Tibial artery (tissue), 4 donors: ENCODE results near the gene CRHR2.
"Not testable (repeated sequence)": the region's sequence is repeated elsewhere in the genome, so short reads cannot be mapped to it uniquely, and the experiment has no call there.

Source experiments
- DNase-seq, 2 donors: peaks; one replicate each; pipeline ENCODE4 v3.0.0-alpha.2; 2019
- H3K27ac ChIP-seq, 2 donors: fragments of 200-600 bp; sonication (generic) in 1 of 2; 1 replicate in 1 of 2; 2 replicates in 1 of 2; pipeline ENCODE4 v1.5.1; 2018 to 2019; ENCODE audit warnings: mild to moderate bottlenecking in 1 of 2
- H3K27me3 ChIP-seq, 2 donors: fragments of 200-600 bp; sonication (generic) in 1 of 2; one replicate each; pipeline versions ENCODE4 v1.5.1 to v1.6.0; 2016 to 2019
- H3K36me3 ChIP-seq, 3 donors: fragments of 200-600 bp; sonication (generic) in 2 of 3; one replicate each; pipeline ENCODE4 v1.5.1; 2016 to 2019; ENCODE audit warnings: mild to moderate bottlenecking in 2 of 3
- H3K4me1 ChIP-seq, 4 donors: fragments of 200-600 bp; sonication (generic) in 2 of 4; 1 replicate in 3 of 4; 2 replicates in 1 of 4; pipeline ENCODE4 v1.5.1; 2016 to 2019
- H3K4me3 ChIP-seq, 2 donors: fragments of 200-600 bp; sonication (generic) in 1 of 2; 1 replicate in 1 of 2; 2 replicates in 1 of 2; pipeline ENCODE4 v1.5.1; 2018 to 2019; ENCODE audit warnings: mild to moderate bottlenecking in 2 of 2
- H3K9me3 ChIP-seq, 3 donors: fragments of 200-600 bp; sonication (generic) in 1 of 3; one replicate each; pipeline ENCODE4 v1.5.1; 2016 to 2019
- intact Hi-C: fragments of 100-400 bp; cut with DNase I; formaldehyde crosslinking; loops from one replicate; pipeline ENCODE4 v1.15.0; 2023; ENCODE audit warnings: low total_unique reads
- TF ChIP-seq, protein P1 (sequence below), 2 experiments: fragments of 200-600 bp in 1 of 2; fragments of 450-650 bp in 1 of 2; IDR thresholded peaks; one replicate each; pipeline ENCODE4 v1.5.1; 2017 to 2019; ENCODE audit warnings: antibody characterized with exemption in 2 of 2, mild to moderate bottlenecking in 1 of 2, moderate library complexity in 1 of 2

CRHR2 gene

GRCh38 chr7:30722187-30722586 lies 39.9 kb upstream of the CRHR2 start:
- Histone ChIP-seq H3K27ac (no peak overlapping the region), H3K27me3 (peaks cover 0 to 8% of the 10 kb centered on the region in 2 donors), H3K36me3 (no peaks in the 10 kb centered on the region), H3K9me3 (peaks cover 0 to 3% (median 0%) of the 10 kb centered on the region in 3 donors), H3K4me3 (no peak overlapping the region), H3K4me1 (no peaks in the 10 kb centered on the region)
- intact Hi-C loops, result no loop called here
- TF ChIP-seq, protein P1, sequence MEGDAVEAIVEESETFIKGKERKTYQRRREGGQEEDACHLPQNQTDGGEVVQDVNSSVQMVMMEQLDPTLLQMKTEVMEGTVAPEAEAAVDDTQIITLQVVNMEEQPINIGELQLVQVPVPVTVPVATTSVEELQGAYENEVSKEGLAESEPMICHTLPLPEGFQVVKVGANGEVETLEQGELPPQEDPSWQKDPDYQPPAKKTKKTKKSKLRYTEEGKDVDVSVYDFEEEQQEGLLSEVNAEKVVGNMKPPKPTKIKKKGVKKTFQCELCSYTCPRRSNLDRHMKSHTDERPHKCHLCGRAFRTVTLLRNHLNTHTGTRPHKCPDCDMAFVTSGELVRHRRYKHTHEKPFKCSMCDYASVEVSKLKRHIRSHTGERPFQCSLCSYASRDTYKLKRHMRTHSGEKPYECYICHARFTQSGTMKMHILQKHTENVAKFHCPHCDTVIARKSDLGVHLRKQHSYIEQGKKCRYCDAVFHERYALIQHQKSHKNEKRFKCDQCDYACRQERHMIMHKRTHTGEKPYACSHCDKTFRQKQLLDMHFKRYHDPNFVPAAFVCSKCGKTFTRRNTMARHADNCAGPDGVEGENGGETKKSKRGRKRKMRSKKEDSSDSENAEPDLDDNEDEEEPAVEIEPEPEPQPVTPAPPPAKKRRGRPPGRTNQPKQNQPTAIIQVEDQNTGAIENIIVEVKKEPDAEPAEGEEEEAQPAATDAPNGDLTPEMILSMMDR (IDR thresholded peaks at IDR 0.05), result no peak
- DNase-seq, result no peak

DNA sequence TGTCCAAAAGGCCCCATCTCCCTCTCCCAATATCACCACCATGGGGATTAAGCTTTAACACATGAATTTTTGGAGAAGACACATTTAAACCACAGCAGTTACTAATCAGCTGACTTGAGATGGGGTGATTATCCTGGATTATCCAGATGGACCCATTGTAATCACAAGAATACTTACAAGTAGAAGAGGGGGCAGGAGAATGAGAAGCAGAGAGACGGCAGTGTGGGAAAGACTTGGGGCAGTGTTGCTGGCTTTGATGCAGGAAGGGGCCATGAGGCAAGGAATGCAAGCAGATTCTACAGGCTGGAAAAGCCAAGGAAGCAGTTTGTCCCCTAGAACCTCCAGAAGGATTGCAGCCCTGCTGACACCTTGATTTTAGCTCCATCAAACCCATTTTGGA lies 39.0 kb upstream of the CRHR2 start:
- no peaks in the 10 kb centered on the region for H3K4me1 ChIP-seq
- intact Hi-C loops, result no loop called here
- TF ChIP-seq, protein P1 (IDR thresholded peaks at IDR 0.05), result no peak
- no peak for DNase-seq
- peaks cover 0 to 8% of the 10 kb centered on the region in 2 donors for H3K27me3 ChIP-seq
- H3K27ac ChIP-seq, result no peak overlapping the region
- peaks cover 0 to 3% (median 0%) of the 10 kb centered on the region in 3 donors for H3K9me3 ChIP-seq
- no peak overlapping the region for H3K4me3 ChIP-seq
- no peaks in the 10 kb centered on the region for H3K36me3 ChIP-seq

- DNase-seq, H3K27me3 ChIP-seq, H3K36me3 ChIP-seq, intact Hi-C loops, H3K27ac ChIP-seq, H3K9me3 ChIP-seq, H3K4me1 ChIP-seq, H3K4me3 ChIP-seq: not testable (repeated sequence)
These were observed 37.2 kb upstream of the CRHR2 start for GRCh38 chr7:30719434-30719833.

DNA sequence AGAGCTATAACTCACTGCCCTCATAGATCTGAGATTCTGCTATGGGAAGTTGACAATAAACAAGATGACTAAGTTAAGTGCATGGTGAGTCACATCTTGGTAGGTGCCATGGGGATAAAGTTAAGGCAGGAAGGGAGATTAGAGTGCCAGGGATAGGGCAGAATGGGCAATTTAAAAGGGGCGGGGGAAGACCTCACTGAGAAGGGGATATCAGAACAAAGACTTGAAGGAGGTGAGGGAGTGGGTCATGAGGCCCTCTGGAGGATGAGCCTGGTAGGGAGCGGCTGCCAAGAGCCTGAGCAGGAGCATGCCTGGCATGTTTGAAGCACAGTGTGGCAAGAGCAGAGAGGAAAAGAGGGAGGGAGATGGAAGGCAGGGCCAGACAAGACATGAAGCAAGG lies 34.9 kb upstream of the CRHR2 start:
- no peak overlapping the region for H3K4me3 ChIP-seq
- no peaks in the 10 kb centered on the region for H3K4me1 ChIP-seq
- no peak for DNase-seq
- intact Hi-C loops, result no loop called here
- no peaks in the 10 kb centered on the region for H3K36me3 ChIP-seq
- no peaks in the 10 kb centered on the region for H3K27me3 ChIP-seq
- H3K9me3 ChIP-seq, result peaks cover 0 to 3% (median 0%) of the 10 kb centered on the region in 3 donors
- H3K27ac ChIP-seq, result no peak overlapping the region
- TF ChIP-seq, protein P1 (IDR thresholded peaks at IDR 0.05), result no peak

DNA sequence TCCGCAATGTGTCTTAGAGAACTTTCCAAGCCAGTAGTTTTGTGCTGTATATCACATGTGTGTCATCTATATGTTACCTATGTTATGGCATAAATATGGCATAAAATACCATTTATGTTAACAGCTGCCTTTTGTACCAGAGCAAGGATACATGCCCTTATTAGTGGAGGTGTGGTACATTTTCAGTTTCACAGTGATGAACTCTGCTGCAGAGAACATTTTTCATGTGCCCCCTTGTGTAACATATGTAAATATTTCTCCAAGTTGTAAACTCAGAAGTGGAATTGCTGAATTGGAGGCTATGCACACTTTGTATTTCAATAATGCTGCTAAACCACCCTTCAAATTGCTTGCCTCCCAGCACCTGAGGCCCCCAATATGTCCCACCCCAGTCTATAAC lies 31.9 kb upstream of the CRHR2 start:
- no peak overlapping the region for H3K4me3 ChIP-seq
- no peak overlapping the region for H3K27ac ChIP-seq
- no peaks in the 10 kb centered on the region for H3K36me3 ChIP-seq
- no peak for DNase-seq
- H3K9me3 ChIP-seq, result peaks cover 0 to 1% (median 0%) of the 10 kb centered on the region in 3 donors
- intact Hi-C loops, result no loop called here
- no peaks in the 10 kb centered on the region for H3K27me3 ChIP-seq
- H3K4me1 ChIP-seq, result peaks cover 0 to 14% (median 0%) of the 10 kb centered on the region in 4 donors
- TF ChIP-seq, protein P1 (IDR thresholded peaks at IDR 0.05), result no peak

- DNase-seq, result no peak
These were observed 31.1 kb upstream of the CRHR2 start for GRCh38 chr7:30713392-30713791.

More at GRCh38 chr7:30713392-30713791, 31.1 kb upstream of the CRHR2 start:
- Histone ChIP-seq H3K27me3 (no peaks in the 10 kb centered on the region), H3K36me3 (no peaks in the 10 kb centered on the region), H3K4me3 (no peak overlapping the region), H3K4me1 (peaks cover 0 to 22% (median under 1%) of the 10 kb centered on the region in 4 donors), H3K27ac (no peak overlapping the region), H3K9me3 (no peaks in the 10 kb centered on the region)
- TF ChIP-seq, protein P1 (IDR thresholded peaks at IDR 0.05), result no peak
- intact Hi-C loops, result no loop called here
